SK-N-SH treated with all-trans-retinoic acid at 6 μM for 48 hours (cell line): ENCODE data around the gene DAD1.

ENCODE experiments used
- ATAC-seq: fragments of 200-7000 bp; cut with Tn5 transposase; 3 replicates; pipeline ENCODE4 v1.9.1; 2020; ENCODE audit warnings: mild to moderate bottlenecking, moderate library complexity
- ARNTL ChIP-seq: fragments of 450-650 bp; formaldehyde crosslinking; IDR thresholded peaks from 2 replicates; pipeline ENCODE4 v1.5.0; 2020; ENCODE audit warnings: low read depth, mild to moderate bottlenecking, moderate library complexity, borderline replicate concordance
- BACH2 ChIP-seq: fragments of 250-450 bp; sonication (Bioruptor Pico); IDR thresholded peaks from 2 replicates; pipeline ENCODE4 v1.9.0; 2021; ENCODE audit warnings: mild to moderate bottlenecking, borderline replicate concordance
- CREB5 ChIP-seq: fragments of 250-450 bp; sonication (Bioruptor Pico); IDR thresholded peaks from 2 replicates; pipeline ENCODE4 v1.5.1; 2020; ENCODE audit warnings: low read depth, mild to moderate bottlenecking, moderate library complexity
- CSDC2 ChIP-seq: fragments of 250-450 bp; sonication (Bioruptor Pico); IDR thresholded peaks from 2 replicates; pipeline ENCODE4 v1.5.0; 2020; ENCODE audit warnings: mild to moderate bottlenecking, moderate library complexity
- CSRNP3 ChIP-seq: fragments of 250-450 bp; sonication (Bioruptor Pico); IDR thresholded peaks from 2 replicates; pipeline ENCODE4 v1.5.1; 2021; ENCODE audit warnings: mild to moderate bottlenecking, moderate library complexity
- ESRRG ChIP-seq: fragments of 250-450 bp; sonication (Bioruptor Pico); IDR thresholded peaks from 2 replicates; pipeline ENCODE4 v1.6.1; 2021; ENCODE audit warnings: mild to moderate bottlenecking
- GLIS3 ChIP-seq: fragments of 250-450 bp; sonication (Bioruptor Pico); IDR thresholded peaks from 2 replicates; pipeline ENCODE4 v1.5.0; 2020; ENCODE audit warnings: mild to moderate bottlenecking, moderate library complexity
- OSR1 ChIP-seq: fragments of 250-450 bp; sonication (Bioruptor Pico); IDR thresholded peaks from 2 replicates; pipeline ENCODE4 v1.8.0; 2022; ENCODE audit warnings: moderate library complexity, mild to moderate bottlenecking, inconsistent platforms
- PATZ1 ChIP-seq: fragments of 250-450 bp; sonication (Bioruptor Pico); IDR thresholded peaks from 2 replicates; pipeline ENCODE4 v1.8.0; 2020; ENCODE audit warnings: mild to moderate bottlenecking, moderate library complexity, borderline replicate concordance
- POU6F1 ChIP-seq: fragments of 250-450 bp; sonication (Bioruptor Pico); IDR thresholded peaks from 2 replicates; pipeline ENCODE4 v1.8.0; 2021; ENCODE audit warnings: low read depth, mild to moderate bottlenecking, moderate library complexity, borderline replicate concordance
- RARB ChIP-seq: fragments of 250-450 bp; sonication (Bioruptor Pico); IDR thresholded peaks from 2 replicates; pipeline ENCODE4 v1.8.0; 2021; ENCODE audit warnings: mild to moderate bottlenecking, moderate library complexity
- SNAI2 ChIP-seq: fragments of 250-450 bp; sonication (Bioruptor Pico); IDR thresholded peaks from 2 replicates; pipeline ENCODE4 v1.5.0; 2020; ENCODE audit warnings: mild to moderate bottlenecking, moderate library complexity
- TCF4 ChIP-seq: fragments of 250-450 bp; sonication (Bioruptor Pico); IDR thresholded peaks from 2 replicates; pipeline ENCODE4 v1.8.0; 2021; ENCODE audit warnings: mild to moderate bottlenecking, moderate library complexity, borderline replicate concordance
- TOX ChIP-seq: fragments of 250-450 bp; sonication (Bioruptor Pico); IDR thresholded peaks from 2 replicates; pipeline ENCODE4 v1.8.0; 2021; ENCODE audit warnings: mild to moderate bottlenecking, moderate library complexity, borderline replicate concordance
- TSHZ2 ChIP-seq: fragments of 250-450 bp; sonication (Bioruptor Pico); IDR thresholded peaks from 2 replicates; pipeline ENCODE4 v1.5.0; 2020; ENCODE audit warnings: mild to moderate bottlenecking, moderate library complexity
- ZC3H10 ChIP-seq: fragments of 250-450 bp; sonication (Bioruptor Pico); IDR thresholded peaks from 2 replicates; pipeline ENCODE4 v1.5.1; 2021; ENCODE audit warnings: mild to moderate bottlenecking, moderate library complexity
- ZFP3 ChIP-seq: fragments of 250-450 bp; sonication (Bioruptor Pico); IDR thresholded peaks from 2 replicates; pipeline ENCODE4 v1.5.0; 2020; ENCODE audit warnings: mild to moderate bottlenecking, moderate library complexity
- ZNF565 ChIP-seq: fragments of 450-650 bp; formaldehyde crosslinking; conservative IDR thresholded peaks from 2 replicates; pipeline ENCODE4 v1.5.0; 2020; ENCODE audit warnings: low read depth, mild to moderate bottlenecking, moderate library complexity
- ZNF8 ChIP-seq: fragments of 450-650 bp; formaldehyde crosslinking; IDR thresholded peaks from 2 replicates; pipeline ENCODE4 v1.5.0; 2020; ENCODE audit warnings: mild to moderate bottlenecking, moderate library complexity

DAD1 gene

GRCh38 chr14:22570132-22570949 lies 18.7 kb downstream of the DAD1 start:
- peak; percentile 86 for ATAC-seq
- TF ChIP-seq POU6F1 (CRISPR knock-in tag) (no peak), TCF4 (CRISPR knock-in tag) (no peak), ZFP3 (CRISPR knock-in tag) (no peak), ZC3H10 (CRISPR knock-in tag) (no peak)

- no peak for ATAC-seq
- TF ChIP-seq CSDC2 (CRISPR knock-in tag): no peak
- no peak for TF ChIP-seq ZNF565 (CRISPR knock-in tag)
- TF ChIP-seq ZFP3 (CRISPR knock-in tag): no peak
- TF ChIP-seq ZNF8: no peak
- no peak for TF ChIP-seq CSRNP3 (CRISPR knock-in tag)
- no peak for TF ChIP-seq BACH2 (CRISPR knock-in tag)
- TF ChIP-seq RARB (CRISPR knock-in tag): no peak
- TF ChIP-seq SNAI2 (CRISPR knock-in tag): no peak
- no peak for TF ChIP-seq ESRRG (CRISPR knock-in tag)
- TF ChIP-seq PATZ1 (CRISPR knock-in tag): no peak
- no peak for TF ChIP-seq POU6F1 (CRISPR knock-in tag)
- TF ChIP-seq GLIS3 (CRISPR knock-in tag): no peak
- TF ChIP-seq OSR1 (CRISPR knock-in tag): no peak
- TF ChIP-seq ARNTL (CRISPR knock-in tag): no peak
- TF ChIP-seq TOX (CRISPR knock-in tag): no peak
- no peak for TF ChIP-seq TSHZ2
- no peak for TF ChIP-seq CREB5
- TF ChIP-seq TCF4 (CRISPR knock-in tag): no peak
Measured at GRCh38 chr14:22569737-22570131, 19.3 kb downstream of the DAD1 start.
